ENCODE measurements around the gene CLNS1A. TPM values are rescaled to one million over a fixed set of nuclear protein-coding genes. Genes with fewer than 3 reads are reported as not detected.

Gene CLNS1A
- polyA plus RNA-seq, 1 donor (not counting 4 experiments of a cell fraction or from before 2014, with no cell fraction given) = 208 TPM

DNA sequence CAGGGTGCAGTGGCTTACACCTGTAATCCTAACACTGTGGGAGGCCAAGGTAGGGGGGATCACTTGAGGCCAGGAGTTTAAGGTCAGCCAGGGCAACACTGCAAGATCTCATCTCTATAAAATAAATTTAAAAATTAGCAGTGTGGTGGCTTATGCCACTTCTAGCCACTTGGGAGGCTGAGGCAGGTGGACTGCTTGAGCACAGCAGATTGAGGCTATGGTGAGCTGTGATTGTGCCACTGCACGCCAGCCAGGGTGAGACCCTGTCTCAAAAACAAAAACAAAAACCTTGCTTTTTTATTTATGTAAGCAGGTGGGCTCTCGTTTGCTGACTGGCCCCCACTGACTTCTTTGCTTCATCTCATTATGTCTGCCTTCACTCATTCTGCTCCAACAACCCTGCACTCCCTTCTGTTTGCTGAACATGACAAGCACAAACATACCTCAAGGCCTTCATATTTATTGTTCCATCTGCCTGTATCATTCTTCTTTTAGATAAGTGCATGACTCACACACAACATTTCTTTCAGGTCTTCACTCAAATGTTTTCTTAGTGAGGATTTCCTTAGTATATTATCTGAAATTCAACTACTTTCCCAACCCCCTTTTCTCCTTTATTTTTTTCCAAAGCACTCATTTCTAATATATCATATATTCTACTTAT is 32.4 kb upstream of the CLNS1A start:
- no peaks in the 10 kb centered on the region for H3K9me1 ChIP-seq (ENCODE audit: control insufficient read depth, extremely low read depth, insufficient read depth, low read length)
- H3K4me1 ChIP-seq (ENCODE audit: control insufficient read depth, extremely low read depth, insufficient read depth, low read length) = no peaks in the 10 kb centered on the region
- H3K79me2 ChIP-seq (ENCODE audit: control insufficient read depth, insufficient read depth, low read length) = no peaks in the 10 kb centered on the region
- dilution Hi-C loops (cut with MboI; ENCODE audit: extremely low pct_ligation_motif_present, low sequenced_read_pairs) = no loop called here
- H4K20me1 ChIP-seq (ENCODE audit: control insufficient read depth, extremely low read depth, insufficient read depth, low read length) = no peaks in the 10 kb centered on the region
- H3K27ac ChIP-seq (ENCODE audit: control insufficient read depth, insufficient read depth, low read length) = no peak overlapping the region
- H3K36me3 ChIP-seq (ENCODE audit: control insufficient read depth in 2 of 2, extremely low read depth in 1 of 2, insufficient read depth in 2 of 2, low read length in 2 of 2) = peaks cover 0 to 13% of the 10 kb centered on the region in 2 experiments
- FAIRE-seq (no peak), DNase-seq (ENCODE audit: low read depth, low spot score) (no peak)
- H3K4me2 ChIP-seq (ENCODE audit: control insufficient read depth, extremely low read depth, insufficient read depth, low read depth, low read length) = no peak overlapping the region
- no peaks in the 10 kb centered on the region for H3K27me3 ChIP-seq (ENCODE audit: control insufficient read depth, extremely low read depth, insufficient read depth, low read length)
- no peak overlapping the region for H3K9ac ChIP-seq (ENCODE audit: control insufficient read depth, extremely low read depth, insufficient read depth, low read length)
- H3K4me3 ChIP-seq (ENCODE audit: control insufficient read depth in 2 of 3, extremely low read depth in 1 of 3, insufficient read depth in 2 of 3, low read depth in 1 of 3, low read length in 3 of 3) = no peak overlapping the region
- TF ChIP-seq, protein P1, sequence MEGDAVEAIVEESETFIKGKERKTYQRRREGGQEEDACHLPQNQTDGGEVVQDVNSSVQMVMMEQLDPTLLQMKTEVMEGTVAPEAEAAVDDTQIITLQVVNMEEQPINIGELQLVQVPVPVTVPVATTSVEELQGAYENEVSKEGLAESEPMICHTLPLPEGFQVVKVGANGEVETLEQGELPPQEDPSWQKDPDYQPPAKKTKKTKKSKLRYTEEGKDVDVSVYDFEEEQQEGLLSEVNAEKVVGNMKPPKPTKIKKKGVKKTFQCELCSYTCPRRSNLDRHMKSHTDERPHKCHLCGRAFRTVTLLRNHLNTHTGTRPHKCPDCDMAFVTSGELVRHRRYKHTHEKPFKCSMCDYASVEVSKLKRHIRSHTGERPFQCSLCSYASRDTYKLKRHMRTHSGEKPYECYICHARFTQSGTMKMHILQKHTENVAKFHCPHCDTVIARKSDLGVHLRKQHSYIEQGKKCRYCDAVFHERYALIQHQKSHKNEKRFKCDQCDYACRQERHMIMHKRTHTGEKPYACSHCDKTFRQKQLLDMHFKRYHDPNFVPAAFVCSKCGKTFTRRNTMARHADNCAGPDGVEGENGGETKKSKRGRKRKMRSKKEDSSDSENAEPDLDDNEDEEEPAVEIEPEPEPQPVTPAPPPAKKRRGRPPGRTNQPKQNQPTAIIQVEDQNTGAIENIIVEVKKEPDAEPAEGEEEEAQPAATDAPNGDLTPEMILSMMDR (optimal IDR thresholded peaks at IDR 0.05 in 1 of 3, IDR thresholded peaks at IDR 0.05 in 1 of 3, conservative IDR thresholded peaks at IDR 0.05 in 1 of 3; ENCODE audit: extremely low read depth in 1 of 3, insufficient read depth in 2 of 3, low read length in 3 of 3) = no peak
- TF ChIP-seq EZH2 (IDR thresholded peaks at IDR 0.05; ENCODE audit: low read length) = no peak
- no peak overlapping the region for H2AFZ ChIP-seq (ENCODE audit: control insufficient read depth, low read length)
- no peaks in the 10 kb centered on the region for H3K9me3 ChIP-seq (ENCODE audit: control insufficient read depth, low read depth, low read length)

DNA sequence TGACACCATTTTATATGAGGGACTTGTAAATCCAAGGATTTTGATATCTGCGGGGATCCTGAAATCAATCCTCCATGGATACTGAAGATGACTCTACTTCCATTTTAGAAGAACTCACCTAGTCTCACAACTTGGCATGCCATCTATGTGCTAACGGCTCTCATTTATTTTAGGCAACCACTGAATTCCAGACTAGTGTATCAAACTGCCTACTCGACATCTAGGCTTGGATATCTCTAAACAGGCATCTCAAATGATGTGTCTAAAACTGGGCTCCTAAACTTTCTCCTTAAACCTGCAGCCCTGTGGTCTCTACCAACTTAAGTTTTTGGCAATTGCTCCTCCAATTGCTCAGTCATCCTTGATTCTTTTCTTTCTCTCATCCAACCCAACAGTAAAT is 31.2 kb upstream of the CLNS1A start:
- no peak overlapping the region for H3K4me2 ChIP-seq (ENCODE audit: control insufficient read depth, extremely low read depth, insufficient read depth, low read depth, low read length)
- H3K36me3 ChIP-seq (ENCODE audit: control insufficient read depth in 2 of 2, extremely low read depth in 1 of 2, insufficient read depth in 2 of 2, low read length in 2 of 2) = peaks cover 0 to 13% of the 10 kb centered on the region in 2 experiments
- no peaks in the 10 kb centered on the region for H4K20me1 ChIP-seq (ENCODE audit: control insufficient read depth, extremely low read depth, insufficient read depth, low read length)
- H2AFZ ChIP-seq (ENCODE audit: control insufficient read depth, low read length) = no peak overlapping the region
- FAIRE-seq (no peak), DNase-seq (ENCODE audit: low read depth, low spot score) (no peak)
- H3K9ac ChIP-seq (ENCODE audit: control insufficient read depth, extremely low read depth, insufficient read depth, low read length) = no peak overlapping the region
- no peaks in the 10 kb centered on the region for H3K4me1 ChIP-seq (ENCODE audit: control insufficient read depth, extremely low read depth, insufficient read depth, low read length)
- no peaks in the 10 kb centered on the region for H3K79me2 ChIP-seq (ENCODE audit: control insufficient read depth, insufficient read depth, low read length)
- H3K9me1 ChIP-seq (ENCODE audit: control insufficient read depth, extremely low read depth, insufficient read depth, low read length) = no peaks in the 10 kb centered on the region
- H3K4me3 ChIP-seq (ENCODE audit: control insufficient read depth in 2 of 3, extremely low read depth in 1 of 3, insufficient read depth in 2 of 3, low read depth in 1 of 3, low read length in 3 of 3) = no peak overlapping the region
- H3K27ac ChIP-seq (ENCODE audit: control insufficient read depth, insufficient read depth, low read length) = no peak overlapping the region
- TF ChIP-seq, protein P1 (optimal IDR thresholded peaks at IDR 0.05 in 1 of 3, IDR thresholded peaks at IDR 0.05 in 1 of 3, conservative IDR thresholded peaks at IDR 0.05 in 1 of 3; ENCODE audit: extremely low read depth in 1 of 3, insufficient read depth in 2 of 3, low read length in 3 of 3) = no peak
- no peak for TF ChIP-seq EZH2 (IDR thresholded peaks at IDR 0.05; ENCODE audit: low read length)
- H3K9me3 ChIP-seq (ENCODE audit: control insufficient read depth, low read depth, low read length) = no peaks in the 10 kb centered on the region
- H3K27me3 ChIP-seq (ENCODE audit: control insufficient read depth, extremely low read depth, insufficient read depth, low read length) = no peaks in the 10 kb centered on the region
- dilution Hi-C loops (cut with MboI; ENCODE audit: extremely low pct_ligation_motif_present, low sequenced_read_pairs) = no loop called here

Measured in keratinocyte (primary cell).